K562 (cell line): ENCODE measurements around the gene FOXA3. TPM values are rescaled to one million over a fixed set of nuclear protein-coding genes. Genes with fewer than 3 reads are reported as not detected.

ENCODE experiments used
- HEY1 ChIP-seq: fragments of 250-450 bp; sonication (Bioruptor Pico); IDR thresholded peaks from 2 replicates; pipeline ENCODE4 v1.5.0; 2020; ENCODE audit warnings: mild to moderate bottlenecking, moderate library complexity, borderline replicate concordance
- HNRNPL ChIP-seq: fragments of 200-400 bp; formaldehyde crosslinking; IDR thresholded peaks from 2 replicates; pipeline ENCODE4 v1.6.1; 2017; ENCODE audit warnings: low read depth, mild to moderate bottlenecking, low read length
- KDM2B ChIP-seq: fragments of 250-450 bp; sonication (Bioruptor Pico); IDR thresholded peaks from 2 replicates; pipeline ENCODE4 v1.8.0; 2021; ENCODE audit warnings: mild to moderate bottlenecking, moderate library complexity
- NFXL1 ChIP-seq: fragments of 450-650 bp; formaldehyde crosslinking; IDR thresholded peaks from 2 replicates; pipeline ENCODE4 v1.4.0; 2021; ENCODE audit warnings: mild to moderate bottlenecking
- RCOR1 ChIP-seq, 2 experiments: IDR thresholded peaks; 2 replicates each; pipeline ENCODE4 v1.6.1; 2012; ENCODE audit warnings: low read depth in 2 of 2, low read length in 2 of 2, borderline replicate concordance in 1 of 2, improper control_type of control experiment in 1 of 2
- SP1 ChIP-seq: sonication (generic); formaldehyde crosslinking; IDR thresholded peaks from 2 replicates; pipeline ENCODE4 v1.8.1; 2022; ENCODE audit warnings: mild to moderate bottlenecking, missing genetic modification reagents
- SRF ChIP-seq, 2 experiments: fragments of 250-450, 450-650 bp in 1 of 2; sonication (Bioruptor Pico) in 1 of 2; sonication (generic) in 1 of 2; formaldehyde crosslinking; IDR thresholded peaks; 2 replicates each; pipeline versions ENCODE4 v1.5.0 to v1.5.1; 2020 to 2022; ENCODE audit warnings: mild to moderate bottlenecking in 1 of 2, missing genetic modification reagents in 1 of 2
- TAF9B ChIP-seq: fragments of 450-650 bp; IDR thresholded peaks from 2 replicates; pipeline ENCODE4 v1.6.1; 2018; ENCODE audit warnings: mild to moderate bottlenecking; ENCODE audit not compliant: partially characterized antibody
- ZNF318 ChIP-seq, 2 experiments: fragments of 450-650 bp; IDR thresholded peaks; 2 replicates each; pipeline ENCODE4 v1.6.1; 2016; ENCODE audit warnings: mild to moderate bottlenecking in 2 of 2, borderline replicate concordance in 1 of 2, low read depth in 1 of 2, moderate library complexity in 1 of 2
- ZNF639 ChIP-seq, 2 experiments: fragments of 200-800 bp in 1 of 2; sonication (Bioruptor generic) in 1 of 2; sonication (generic) in 1 of 2; formaldehyde crosslinking in 1 of 2; IDR thresholded peaks in 1 of 2; conservative IDR thresholded peaks in 1 of 2; 2 replicates each; pipeline versions ENCODE4 v1.5.0 to v1.6.1; 2016 to 2020; ENCODE audit warnings: missing compliant biosample characterization in 1 of 2, missing genetic modification characterization in 1 of 2, missing genetic modification reagents in 1 of 2
- ZNF696 ChIP-seq: fragments of 250-450 bp; sonication (Bioruptor Pico); conservative IDR thresholded peaks from 2 replicates; pipeline ENCODE4 v1.4.0; 2020; ENCODE audit warnings: mild to moderate bottlenecking, moderate library complexity
- polyA plus RNA-seq, 8 experiments: library from polyadenylated mRNA; depleted of rRNA in 4 of 8; stranded (reverse) in 5 of 8; unstranded in 3 of 8; fragments of >200 nt; fragmentation: Nextera tagmentation in 2 of 8; fragmentation: Illumina TruSeq in 1 of 8; extraction: Ambion mirVana in 2 of 8; extraction: Trizol in 1 of 8; gene quantifications; 2 replicates each; pipeline versions ENCODE4 v1.2.1 to v1.2.3, GENCODE V29; 2011 to 2014; ENCODE audit warnings: inconsistent platforms in 1 of 8, missing spikeins in 1 of 8
- total RNA-seq, 7 experiments: library from RNA; depleted of rRNA in 6 of 7; stranded (reverse); fragments of >200 nt in 6 of 7; fragmentation: Illumina TruSeq in 2 of 7; extraction: Trizol in 2 of 7; gene quantifications; 2 replicates each; pipeline versions ENCODE4 v1.2.1 to v1.2.3, GENCODE V29; 2011 to 2021; ENCODE audit warnings: low replicate concordance in 1 of 7
- TF ChIP-seq, protein P1 (sequence below): fragments of 450-650 bp; IDR thresholded peaks from 2 replicates; pipeline ENCODE4 v1.6.1; 2014; ENCODE audit warnings: low read depth, mild to moderate bottlenecking, moderate library complexity, borderline replicate concordance
- TF ChIP-seq, protein P2 (sequence below): fragments of 250-450 bp; sonication (Bioruptor Pico); IDR thresholded peaks from 2 replicates; pipeline ENCODE4 v1.4.0; 2020; ENCODE audit warnings: borderline replicate concordance

FOXA3 gene
- total and polyA plus RNA-seq, 9 of the 15 experiments (the other 6 are each of a cell fraction or from before 2014, with no cell fraction given), result 1.3 to 15.5 (median 4.7) TPM

- TF ChIP-seq ZNF318 (IDR thresholded peaks at IDR 0.05; ENCODE audit: borderline replicate concordance in 1 of 2, low read depth in 1 of 2) (no peak), NFXL1 (CRISPR knock-in tag) (no peak), ZNF639 (CRISPR knock-in tag; conservative IDR thresholded peaks at IDR 0.05 in 1 of 2, IDR thresholded peaks at IDR 0.05 in 1 of 2) (no peak; a peak in 1 of 4 replicates), ZNF696 (CRISPR knock-in tag) (no peak), HEY1 (CRISPR knock-in tag) (no peak), RCOR1 (IDR thresholded peaks at IDR 0.05; ENCODE audit: borderline replicate concordance in 1 of 2, low read depth in 2 of 2, low read length in 2 of 2) (no peak), SP1 (CRISPR knock-in tag) (no peak), HNRNPL (no peak), TAF9B (no peak), KDM2B (CRISPR knock-in tag) (no peak), SRF (CRISPR knock-in tag; IDR thresholded peaks at IDR 0.05) (0 out of 4 replicates have a peak, but pooled peaks of 1 of the 2 experiments have one; percentile 5)
- TF ChIP-seq, protein P1, sequence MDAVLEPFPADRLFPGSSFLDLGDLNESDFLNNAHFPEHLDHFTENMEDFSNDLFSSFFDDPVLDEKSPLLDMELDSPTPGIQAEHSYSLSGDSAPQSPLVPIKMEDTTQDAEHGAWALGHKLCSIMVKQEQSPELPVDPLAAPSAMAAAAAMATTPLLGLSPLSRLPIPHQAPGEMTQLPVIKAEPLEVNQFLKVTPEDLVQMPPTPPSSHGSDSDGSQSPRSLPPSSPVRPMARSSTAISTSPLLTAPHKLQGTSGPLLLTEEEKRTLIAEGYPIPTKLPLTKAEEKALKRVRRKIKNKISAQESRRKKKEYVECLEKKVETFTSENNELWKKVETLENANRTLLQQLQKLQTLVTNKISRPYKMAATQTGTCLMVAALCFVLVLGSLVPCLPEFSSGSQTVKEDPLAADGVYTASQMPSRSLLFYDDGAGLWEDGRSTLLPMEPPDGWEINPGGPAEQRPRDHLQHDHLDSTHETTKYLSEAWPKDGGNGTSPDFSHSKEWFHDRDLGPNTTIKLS, result no peak
- TF ChIP-seq, protein P2, sequence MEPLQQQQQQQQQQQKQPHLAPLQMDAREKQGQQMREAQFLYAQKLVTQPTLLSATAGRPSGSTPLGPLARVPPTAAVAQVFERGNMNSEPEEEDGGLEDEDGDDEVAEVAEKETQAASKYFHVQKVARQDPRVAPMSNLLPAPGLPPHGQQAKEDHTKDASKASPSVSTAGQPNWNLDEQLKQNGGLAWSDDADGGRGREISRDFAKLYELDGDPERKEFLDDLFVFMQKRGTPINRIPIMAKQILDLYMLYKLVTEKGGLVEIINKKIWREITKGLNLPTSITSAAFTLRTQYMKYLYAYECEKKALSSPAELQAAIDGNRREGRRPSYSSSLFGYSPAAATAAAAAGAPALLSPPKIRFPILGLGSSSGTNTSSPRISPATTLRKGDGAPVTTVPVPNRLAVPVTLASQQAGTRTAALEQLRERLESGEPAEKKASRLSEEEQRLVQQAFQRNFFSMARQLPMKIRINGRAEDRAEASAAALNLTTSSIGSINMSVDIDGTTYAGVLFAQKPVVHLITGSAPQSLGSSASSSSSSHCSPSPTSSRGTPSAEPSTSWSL (CRISPR knock-in tag), result no peak
Measured at GRCh38 chr19:45901912-45902650, 38.0 kb downstream of the FOXA3 start, which contains the start of gene MYPOP (continued).
